ENCODE data around the gene AGBL4.
"Not testable (repeated sequence)": the region's sequence is repeated elsewhere in the genome, so short reads cannot be mapped to it uniquely, and the experiment has no call there.

AGBL4 gene

GRCh38 chr1:49323925-49324540, 699.7 kb downstream of the AGBL4 start:
- DNase-seq (ENCODE audit: low read depth), result no peak
- no peak for TF ChIP-seq CTCF (conservative IDR thresholded peaks at IDR 0.05; ENCODE audit: low read length)
- no peak overlapping the region for H3K4me3 ChIP-seq (ENCODE audit: low read length)

- not testable (repeated sequence) for H3K4me3 ChIP-seq (ENCODE audit: low read length); DNase-seq (ENCODE audit: low read depth)
These were observed 703.3 kb downstream of the AGBL4 start for GRCh38 chr1:49320493-49320892.

- TF ChIP-seq CTCF (conservative IDR thresholded peaks at IDR 0.05; ENCODE audit: low read length), result no peak
- H3K4me3 ChIP-seq (ENCODE audit: low read length), result no peak overlapping the region
- no peak for DNase-seq (ENCODE audit: low read depth)
These were observed 704.3 kb downstream of the AGBL4 start for GRCh38 chr1:49319426-49319963.

GRCh38 chr1:49318218-49318617, 705.5 kb downstream of the AGBL4 start:
- no peak for TF ChIP-seq CTCF (conservative IDR thresholded peaks at IDR 0.05; ENCODE audit: low read length)
- no peak overlapping the region for H3K4me3 ChIP-seq (ENCODE audit: low read length)
- no peak for DNase-seq (ENCODE audit: low read depth)

- TF ChIP-seq CTCF (conservative IDR thresholded peaks at IDR 0.05; ENCODE audit: low read length), result no peak
- DNase-seq (ENCODE audit: low read depth), result no peak
- no peak overlapping the region for H3K4me3 ChIP-seq (ENCODE audit: low read length)
These were observed 716.3 kb downstream of the AGBL4 start for GRCh38 chr1:49307457-49307856.

- TF ChIP-seq CTCF (conservative IDR thresholded peaks at IDR 0.05; ENCODE audit: low read length), result no peak
- no peak for DNase-seq (ENCODE audit: low read depth)
- H3K4me3 ChIP-seq (ENCODE audit: low read length), result no peak overlapping the region
These were observed 717.2 kb downstream of the AGBL4 start for GRCh38 chr1:49306507-49307070.

- not testable (repeated sequence) for H3K4me3 ChIP-seq (ENCODE audit: low read length); DNase-seq (ENCODE audit: low read depth)
These were observed 721.4 kb downstream of the AGBL4 start for GRCh38 chr1:49302400-49302799.

- TF ChIP-seq CTCF (conservative IDR thresholded peaks at IDR 0.05; ENCODE audit: low read length), result no peak
- H3K4me3 ChIP-seq (ENCODE audit: low read length), result no peak overlapping the region
- DNase-seq (ENCODE audit: low read depth), result peak; percentile 34
These were observed 725.5 kb downstream of the AGBL4 start for GRCh38 chr1:49298304-49298703.
